ENCODE results near the gene DUSP8. TPM values are rescaled to one million over a fixed set of nuclear protein-coding genes. Genes with fewer than 3 reads are reported as not detected.
"Not testable (repeated sequence)": the region's sequence is repeated elsewhere in the genome, so short reads cannot be mapped to it uniquely, and the experiment has no call there.

DUSP8 gene
- total RNA-seq, 1 donor from 2014 or later: 1.8 TPM

DNA sequence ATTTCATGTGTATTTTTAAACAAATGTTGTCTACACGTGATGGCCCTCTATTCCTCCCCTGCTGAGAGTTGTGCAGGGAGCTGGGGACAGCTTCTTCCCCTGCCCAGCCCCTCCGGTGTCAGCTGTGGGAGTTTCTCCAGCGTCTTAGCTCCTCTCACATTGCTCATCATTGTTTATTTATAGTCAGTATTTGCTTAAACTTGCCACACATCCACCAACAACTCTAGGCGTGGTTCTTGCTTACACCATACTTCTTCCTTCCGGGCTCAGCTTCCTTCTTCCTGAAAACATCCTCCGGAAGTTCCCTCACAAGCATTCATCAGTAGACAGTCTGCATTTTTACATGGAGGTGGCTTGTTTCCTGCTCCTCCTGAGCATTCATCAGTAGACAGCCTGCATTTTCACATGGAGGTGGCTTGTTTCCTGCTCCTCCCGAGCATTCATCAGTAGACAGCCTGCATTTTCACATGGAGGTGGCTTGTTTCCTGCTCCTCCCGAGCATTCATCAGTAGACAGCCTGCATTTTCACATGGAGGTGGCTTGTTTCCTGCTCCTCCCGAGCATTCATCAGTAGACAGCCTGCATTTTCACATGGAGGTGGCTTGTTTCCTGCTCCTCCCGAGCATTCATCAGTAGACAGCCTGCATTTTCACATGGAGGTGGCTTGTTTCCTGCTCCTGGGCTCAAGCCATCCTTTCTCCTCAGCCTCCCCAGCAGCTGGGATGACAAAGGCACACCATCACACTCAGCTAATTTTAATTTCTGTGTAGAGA, 17.3 kb upstream of the DUSP8 start:
- DNase-seq: not testable (repeated sequence)

DNA sequence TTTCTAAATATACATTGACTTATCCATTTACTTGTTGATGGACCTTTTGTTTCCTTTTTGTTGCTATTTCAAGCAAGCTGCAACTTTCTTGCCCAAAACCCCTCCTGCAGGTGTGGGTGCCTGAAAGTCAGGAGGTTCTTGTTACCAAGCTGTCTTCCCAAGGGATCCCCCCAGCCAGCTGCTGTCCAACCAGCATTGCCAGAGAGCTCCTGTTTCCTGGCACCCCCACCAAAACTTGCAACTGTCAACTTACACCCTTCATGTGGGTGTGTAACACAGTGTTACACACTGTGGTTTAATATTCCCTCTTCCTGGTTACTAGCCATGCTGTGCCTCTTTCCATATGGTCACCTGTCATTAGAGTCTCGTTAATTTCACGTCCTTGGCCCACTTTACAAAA, 14.6 kb upstream of the DUSP8 start:
- no peak for DNase-seq

DNA sequence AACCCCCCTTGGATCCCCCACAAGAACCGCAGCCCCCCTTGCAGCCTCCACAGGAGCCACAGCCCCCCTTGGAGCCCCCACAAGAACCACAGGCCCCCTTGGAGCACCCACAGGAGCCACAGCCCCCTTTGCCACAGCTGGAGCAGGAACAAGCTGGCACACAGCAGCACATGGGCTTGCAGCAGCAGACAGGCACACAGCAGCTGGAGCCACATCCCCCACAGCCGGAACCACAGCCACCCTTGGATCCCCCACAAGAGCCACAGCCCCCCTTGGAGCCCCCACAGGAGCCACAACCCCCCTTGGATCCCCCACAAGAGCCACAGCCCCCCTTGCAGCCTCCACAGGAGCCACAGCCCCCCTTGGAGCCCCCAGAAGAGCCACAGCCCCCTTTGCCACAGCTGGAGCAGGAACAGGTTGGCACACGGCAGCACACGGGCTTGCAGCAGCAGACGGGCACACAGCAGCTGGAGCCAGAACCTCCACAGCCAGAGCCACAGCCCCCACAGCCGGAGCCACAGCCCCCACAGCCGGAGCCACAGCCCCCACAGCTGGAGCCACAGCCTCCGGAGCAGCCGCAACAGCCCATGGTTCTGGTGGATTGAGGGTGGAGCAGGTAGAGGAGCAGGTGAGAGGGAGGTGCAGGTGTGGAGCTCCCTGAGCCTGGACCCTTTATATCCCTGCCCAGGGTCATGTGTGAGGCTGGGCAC, 12.7 kb upstream of the DUSP8 start, which contains the start of gene KRTAP5-1:
Gene KRTAP5-1 (minus strand): TSS at position 623 of the 710 bp plus-strand sequence. CDS start 34 bp downstream, at position 589.
- DNase-seq: not testable (repeated sequence)

DNA sequence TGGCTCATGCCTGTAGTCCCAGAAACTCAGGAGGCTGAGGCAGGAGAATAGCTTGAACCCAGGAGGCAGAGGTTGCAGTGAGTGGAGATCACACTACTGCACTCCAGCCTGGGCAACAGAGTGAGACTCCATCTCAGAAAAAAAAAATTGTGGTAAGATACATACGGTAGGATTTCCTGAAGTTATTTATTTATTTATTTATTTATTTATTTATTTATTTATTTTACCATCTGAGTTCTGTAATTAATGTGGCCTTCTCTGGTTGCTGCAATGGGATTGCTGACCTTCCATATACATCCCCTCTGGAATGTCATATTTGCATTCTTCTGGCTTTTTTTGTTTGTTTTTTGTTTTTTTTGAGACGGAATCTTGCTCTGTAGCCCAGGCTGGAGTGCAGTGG, 10.8 kb upstream of the DUSP8 start:
- not testable (repeated sequence) for DNase-seq

- no peak for DNase-seq
Measured at GRCh38 chr11:1581976-1582375, 9.9 kb upstream of the DUSP8 start.

GRCh38 chr11:1576825-1577224, 4.8 kb upstream of the DUSP8 start:
- no peak for DNase-seq

- not testable (repeated sequence) for DNase-seq
Measured at GRCh38 chr11:1575756-1576155, 3.7 kb upstream of the DUSP8 start.

- DNase-seq: no peak
Measured at GRCh38 chr11:1574933-1575242, 2.8 kb upstream of the DUSP8 start.

GRCh38 chr11:1574238-1574932, 2.3 kb upstream of the DUSP8 start:
- no peak for DNase-seq

- DNase-seq: no peak
Measured at GRCh38 chr11:1573903-1574237, 1.8 kb upstream of the DUSP8 start.

DNA sequence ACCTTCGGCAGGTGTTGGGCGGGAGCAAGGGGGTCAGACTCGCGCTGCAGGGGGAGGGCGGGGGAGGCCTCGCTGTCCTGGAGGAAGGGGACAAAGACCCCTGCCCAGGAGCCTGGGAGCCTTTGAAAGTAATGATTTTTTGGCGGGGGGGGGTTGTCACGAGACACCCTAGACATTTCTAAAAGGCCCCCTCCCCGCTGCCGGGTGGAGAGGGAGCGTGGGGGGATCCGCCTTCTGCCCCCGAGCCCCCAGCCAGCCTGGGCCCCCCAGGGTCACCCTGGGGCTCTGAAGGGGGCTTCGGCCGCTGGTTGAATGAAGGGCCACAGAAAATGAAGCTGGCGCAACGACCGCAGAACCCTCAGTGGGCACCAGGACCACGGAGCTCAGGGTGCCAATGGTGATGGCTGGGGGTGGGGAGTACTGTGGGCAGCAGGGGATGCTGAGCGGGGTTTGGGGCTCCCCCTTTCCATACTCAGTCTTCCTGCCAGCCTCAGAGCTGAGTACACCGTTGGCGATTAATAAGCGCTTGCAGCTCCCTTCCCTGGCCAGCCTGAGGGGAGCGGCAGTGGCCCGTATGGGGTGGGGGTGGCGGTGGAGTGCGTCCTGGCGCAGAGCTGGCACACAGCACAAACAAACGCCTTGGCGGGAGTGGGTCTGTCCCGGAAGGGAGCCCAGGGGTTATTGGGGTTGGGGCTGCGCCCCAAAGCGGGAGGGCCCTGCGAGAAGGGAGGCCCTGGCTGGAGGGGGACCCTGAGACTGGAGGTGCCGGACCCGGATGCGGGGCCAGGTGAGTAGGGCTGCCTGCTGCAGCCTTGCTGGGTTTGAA, 1.2 kb upstream of the DUSP8 start:
- no peak for DNase-seq

GRCh38 chr11:1571760-1572196, 293 bp downstream of the DUSP8 start:
- no peak for DNase-seq

DNA sequence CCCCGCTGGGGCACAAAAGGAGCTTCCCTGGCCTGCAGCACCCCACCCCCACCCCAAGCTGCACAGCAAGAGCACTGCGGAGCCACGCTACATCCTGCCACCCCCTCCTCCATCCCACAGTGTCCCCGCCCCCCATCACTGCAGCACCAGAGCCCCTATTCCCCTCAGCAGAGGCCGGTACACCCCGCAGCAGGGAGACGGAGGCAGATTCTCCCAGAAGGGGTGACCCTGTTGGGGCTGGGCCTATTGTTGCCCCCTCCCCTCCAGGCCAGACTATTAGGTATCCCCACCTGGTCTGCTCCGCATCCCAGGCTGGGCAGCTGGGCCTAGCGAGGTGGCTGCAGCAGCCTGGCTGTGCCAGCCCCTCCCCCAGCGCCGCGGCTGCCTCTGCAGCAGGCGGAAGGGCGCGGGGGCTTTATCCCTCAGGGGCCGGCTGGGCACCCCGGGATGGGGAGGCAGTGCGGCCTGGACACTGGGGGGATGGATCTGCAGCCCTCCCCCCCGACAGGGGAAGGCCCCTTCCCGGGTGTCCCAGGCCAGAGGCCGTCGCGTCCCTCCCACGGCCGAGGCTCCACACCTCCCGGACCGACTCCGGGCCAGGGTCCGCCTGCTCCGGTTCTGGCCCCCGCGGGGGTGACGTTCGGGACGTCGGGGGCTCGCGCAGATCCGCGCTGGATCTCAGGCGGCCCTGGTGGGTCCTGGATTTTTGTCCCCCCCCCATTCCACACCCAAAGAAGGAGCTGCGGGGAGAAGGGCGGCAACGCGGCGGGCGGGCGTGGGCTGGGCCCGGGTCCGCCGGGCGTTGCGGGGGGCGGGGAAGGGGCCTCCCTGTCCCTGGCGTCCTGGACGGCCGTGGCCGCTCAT, 943 bp downstream of the DUSP8 start:
- no peak for DNase-seq

GRCh38 chr11:1570531-1570895, 1.6 kb downstream of the DUSP8 start:
- no peak for DNase-seq

- no peak for DNase-seq
Measured at GRCh38 chr11:1570001-1570453, 2.0 kb downstream of the DUSP8 start.

DNA sequence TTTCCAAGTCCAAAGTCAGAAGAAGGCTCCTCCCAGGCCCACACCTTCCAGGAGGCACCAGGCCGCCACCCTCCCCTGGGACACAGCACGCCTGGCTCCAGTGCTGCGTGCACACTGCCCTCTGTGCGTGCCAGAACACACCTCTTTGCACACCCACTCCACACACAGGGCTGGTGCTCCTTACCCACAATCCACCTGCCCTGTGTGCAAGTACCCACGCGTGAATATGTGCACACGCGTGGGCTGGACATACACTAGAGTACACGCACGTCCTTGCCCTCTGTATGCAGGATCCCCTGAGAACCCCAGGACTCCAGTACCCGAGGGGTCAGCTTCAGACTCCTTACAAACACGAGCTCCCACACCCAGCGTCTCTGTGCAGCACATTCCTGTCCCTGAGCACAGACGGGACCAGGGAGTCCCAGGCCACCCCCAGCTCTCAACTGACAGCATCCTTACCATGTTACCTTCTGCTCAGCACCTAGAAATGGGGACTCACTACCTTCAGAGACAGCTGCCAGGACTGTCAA, 2.8 kb downstream of the DUSP8 start:
- no peak for DNase-seq

DNA sequence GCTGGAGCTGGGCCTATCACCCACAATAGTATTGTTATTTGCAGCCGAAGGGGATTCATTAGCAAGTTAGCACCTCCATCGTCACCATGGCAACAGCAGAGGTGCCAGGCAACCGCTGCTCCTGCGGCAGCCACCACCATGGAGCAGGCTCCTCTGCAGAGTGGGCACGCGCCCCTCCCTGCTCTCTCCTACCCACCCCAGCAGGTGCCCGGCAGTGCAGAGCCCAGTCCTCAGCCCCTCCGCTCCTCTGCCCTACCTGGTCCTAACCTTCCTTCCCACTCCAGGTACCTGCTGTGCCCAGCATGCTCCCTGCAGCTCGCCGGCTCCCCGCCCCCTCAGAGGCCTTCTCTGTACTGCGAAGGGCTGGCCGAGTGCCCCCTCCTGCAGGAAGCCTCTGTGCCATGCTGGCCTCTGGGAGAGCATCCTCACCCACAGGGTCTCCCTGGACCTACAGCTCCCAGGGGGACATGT, 3.6 kb downstream of the DUSP8 start:
- DNase-seq: no peak

DNA sequence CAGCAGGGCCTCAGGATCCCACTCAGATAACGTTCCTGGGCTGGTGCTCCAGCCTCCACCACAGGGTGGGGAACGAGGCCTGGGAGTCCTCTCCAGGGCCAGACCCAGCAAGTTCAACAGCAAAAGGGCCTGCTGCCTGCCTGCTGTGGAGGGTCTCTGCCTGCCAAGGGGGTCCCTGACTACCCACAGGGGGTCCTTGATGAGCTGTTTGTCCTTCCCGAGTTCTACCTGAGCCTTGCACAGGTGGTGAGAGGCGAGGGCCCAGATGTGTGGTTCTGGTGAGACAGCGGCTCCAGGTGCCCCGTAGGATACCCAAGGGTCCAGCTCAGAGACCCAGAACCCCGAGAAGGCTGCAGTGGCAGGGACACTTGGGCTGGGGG, 4.4 kb downstream of the DUSP8 start:
- no peak for DNase-seq

GRCh38 chr11:1567052-1567720, 4.9 kb downstream of the DUSP8 start:
- no peak for DNase-seq

DNA sequence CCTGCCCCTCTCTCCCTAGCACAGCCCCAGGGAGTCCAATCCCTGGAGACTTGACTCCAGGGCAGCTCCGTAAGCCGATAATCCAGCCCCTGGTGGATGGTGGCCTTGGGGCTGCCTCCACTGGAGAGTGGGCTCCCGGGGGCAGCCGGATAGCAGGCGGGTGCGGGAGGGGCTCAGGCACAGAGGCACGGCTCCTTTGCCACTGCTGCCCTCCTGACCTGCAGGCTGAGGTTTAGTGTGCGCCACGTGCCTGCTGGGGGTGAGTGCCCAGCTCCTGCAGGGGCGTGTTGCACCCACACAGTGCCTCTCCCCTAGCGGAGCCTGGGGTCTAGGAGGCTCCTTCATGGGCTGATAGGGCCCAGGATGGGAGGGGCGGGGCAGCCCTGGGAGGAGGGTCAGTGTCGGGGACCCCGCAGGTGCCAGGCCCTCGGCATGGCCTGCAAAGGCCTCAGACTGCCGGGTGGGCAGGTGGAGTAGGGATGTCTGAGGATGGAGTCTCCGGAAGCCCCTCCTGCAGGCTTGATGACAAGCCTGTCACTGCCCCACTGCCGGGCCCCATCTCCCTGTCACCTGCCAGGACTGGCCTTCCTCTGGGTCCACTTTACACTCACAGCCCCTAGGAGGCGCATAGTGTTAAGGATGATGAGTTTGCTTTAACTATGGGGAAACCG, 5.6 kb downstream of the DUSP8 start:
- DNase-seq: no peak

Data from skin of body (tissue), 2 donors.